HCT116 (cell line): Measurements from ENCODE around the gene LIPN. TPM values are rescaled to one million over a fixed set of nuclear protein-coding genes. Genes with fewer than 3 reads are reported as not detected.

Source experiments
- ATAC-seq: fragments of 200-7000 bp; cut with Tn5 transposase; 2 replicates; pipeline ENCODE4 v1.9.1; 2020; ENCODE audit warnings: mild to moderate bottlenecking, moderate library complexity
- BruUV-seq: library from RNA; stranded (reverse); fragments of 400-500 nt; replicated peaks from 2 replicates; lab custom pipeline; 2021; lab: Mats Ljungman, UMichigan
- CTCF ChIA-PET: fragments of 300-600 bp; sonication (Branson Sonifier 250); formaldehyde crosslinking; loops from one replicate; lab custom pipeline; 2021; ENCODE audit warnings: antibody characterized with exemption; lab: Charles Lee
- POLR2A ChIA-PET: fragments of 300-600, 350-600 bp; sonication (Branson Sonifier 250); formaldehyde crosslinking; loops from one replicate; lab custom pipeline; 2021; ENCODE audit warnings: antibody characterized with exemption; lab: Charles Lee
- RAD21 ChIA-PET, 2 experiments: fragments of 300-600 bp; sonication (Branson Sonifier 250); formaldehyde crosslinking; loops; one replicate each; lab custom pipeline; 2023; ENCODE audit warnings: low total read pairs in 2 of 2; ENCODE audit not compliant: uncharacterized antibody in 2 of 2, unreplicated experiment in 2 of 2, low non-redundant PET in 1 of 2; lab: Charles Lee
- DNase-seq: peaks from one replicate; pipeline ENCODE4 v3.0.0-alpha.2; 2010; ENCODE audit warnings: low read depth, low spot score
- H2AFZ ChIP-seq: fragments of 200-600 bp; shearing (Covaris generic), sonication (generic); 2 replicates; pipeline ENCODE4 v1.6.1; 2017; ENCODE audit warnings: low read depth, mixed run types, mixed read lengths, antibody characterized with exemption, low read length; ENCODE audit not compliant: poor library complexity, severe bottlenecking
- H3K27ac ChIP-seq: 2 replicates; pipeline ENCODE4 v1.5.1; 2012; ENCODE audit warnings: low read depth, low read length
- H3K27me3 ChIP-seq: fragments of 200-600 bp; sonication (generic); 2 replicates; pipeline ENCODE4 v1.6.1; 2016; ENCODE audit warnings: mixed run types, low read length, mixed read lengths; ENCODE audit not compliant: insufficient read depth
- H3K36me3 ChIP-seq, 2 experiments: fragments of 200-500 bp in 1 of 2; fragments of 200-600 bp in 1 of 2; sonication (Bioruptor generic) in 1 of 2; sonication (generic) in 1 of 2; 2 replicates each; pipeline versions ENCODE4 v1.5.1 to v1.6.1; 2014 to 2016; ENCODE audit warnings: low read length in 2 of 2, inconsistent platforms in 1 of 2, mixed read lengths in 1 of 2, mixed run types in 1 of 2; ENCODE audit not compliant: insufficient read depth in 2 of 2, control insufficient read depth in 1 of 2
- H3K4me1 ChIP-seq, 2 experiments: fragments of 200-600 bp in 1 of 2; sonication (generic) in 1 of 2; 2 replicates each; pipeline versions ENCODE4 v1.5.1 to v1.6.1; 2012 to 2017; ENCODE audit warnings: low read length in 2 of 2, inconsistent platforms in 1 of 2, mild to moderate bottlenecking in 1 of 2, mixed read lengths in 1 of 2, mixed run types in 1 of 2, moderate library complexity in 1 of 2; ENCODE audit not compliant: insufficient read depth in 2 of 2, control insufficient read depth in 1 of 2
- H3K4me2 ChIP-seq: fragments of 200-600 bp; sonication (generic); 2 replicates; pipeline ENCODE4 v1.6.1; 2017; ENCODE audit warnings: mixed run types, low read length, mixed read lengths
- H3K4me3 ChIP-seq, 2 experiments: fragments of 200-600 bp in 1 of 2; sonication (generic) in 1 of 2; replicated peaks in 1 of 2; 2 replicates each; pipeline ENCODE4 v1.5.1; 2011 to 2016; ENCODE audit warnings: low read length in 2 of 2, control low read depth in 1 of 2, low read depth in 1 of 2, mild to moderate bottlenecking in 1 of 2, mixed read lengths in 1 of 2, mixed run types in 1 of 2
- H3K79me2 ChIP-seq: fragments of 200-600 bp; sonication (generic); 2 replicates; pipeline ENCODE4 v1.6.1; 2017; ENCODE audit warnings: mild to moderate bottlenecking, mixed run types, low read length, moderate library complexity, mixed read lengths; ENCODE audit not compliant: insufficient read depth
- H3K9ac ChIP-seq: fragments of 200-600 bp; sonication (generic); 2 replicates; pipeline ENCODE4 v1.6.1; 2016; ENCODE audit warnings: low read length, mixed read lengths
- H3K9me2 ChIP-seq: fragments of 200-600 bp; sonication (generic), shearing (Covaris generic); 2 replicates; pipeline ENCODE4 v1.6.1; 2017; ENCODE audit warnings: mixed run types, mild to moderate bottlenecking, moderate library complexity; ENCODE audit not compliant: insufficient read depth
- H3K9me3 ChIP-seq, 2 experiments: fragments of 200-500 bp in 1 of 2; fragments of 200-600 bp in 1 of 2; sonication (Bioruptor generic) in 1 of 2; sonication (generic) in 1 of 2; 2 replicates each; pipeline ENCODE4 v1.6.1; 2014 to 2017; ENCODE audit warnings: low read length in 2 of 2, mixed read lengths in 2 of 2, inconsistent platforms in 1 of 2, low read depth in 1 of 2, mild to moderate bottlenecking in 1 of 2, mixed run types in 1 of 2, moderate library complexity in 1 of 2; ENCODE audit not compliant: control insufficient read depth in 1 of 2, insufficient read depth in 1 of 2
- H4K20me1 ChIP-seq: fragments of 200-600 bp; sonication (generic), shearing (Covaris generic); 2 replicates; pipeline ENCODE4 v1.6.1; 2017; ENCODE audit warnings: mixed run types, mild to moderate bottlenecking, moderate library complexity; ENCODE audit not compliant: insufficient read depth
- CTCF ChIP-seq, 3 experiments: fragments of 200-600 bp in 1 of 3; sonication (generic) in 1 of 3; IDR thresholded peaks in 2 of 3; conservative IDR thresholded peaks in 1 of 3; 2 replicates each; pipeline ENCODE4 v1.5.1; 2012 to 2017; ENCODE audit warnings: low read depth in 2 of 3, low read length in 2 of 3, antibody characterized with exemption in 1 of 3, borderline replicate concordance in 1 of 3, control low read depth in 1 of 3, mild to moderate bottlenecking in 1 of 3, mixed read lengths in 1 of 3, mixed run types in 1 of 3, moderate library complexity in 1 of 3; ENCODE audit not compliant: insufficient read depth in 1 of 3
- EGR1 ChIP-seq: IDR thresholded peaks from 2 replicates; pipeline ENCODE4 v1.6.1; 2012; ENCODE audit warnings: low read depth
- JUND ChIP-seq: IDR thresholded peaks from 2 replicates; pipeline ENCODE4 v1.6.1; 2012
- MAX ChIP-seq: IDR thresholded peaks from 2 replicates; pipeline ENCODE4 v1.6.1; 2012
- POLR2A ChIP-seq: IDR thresholded peaks from 2 replicates; pipeline ENCODE4 v1.7.0; 2011; ENCODE audit warnings: borderline replicate concordance; ENCODE audit not compliant: insufficient read depth, insufficient read length; ENCODE audit errors: extremely low read depth
- POLR2AphosphoS5 ChIP-seq: IDR thresholded peaks from 2 replicates; pipeline ENCODE4 v1.6.1; 2011; ENCODE audit warnings: mild to moderate bottlenecking, low read depth, low read length, moderate library complexity
- RAD21 ChIP-seq: IDR thresholded peaks from 2 replicates; pipeline ENCODE4 v1.6.1; 2012; ENCODE audit warnings: low read depth, mild to moderate bottlenecking
- REST ChIP-seq: IDR thresholded peaks from 2 replicates; pipeline ENCODE4 v1.6.1; 2012; ENCODE audit warnings: low read depth
- SP1 ChIP-seq: IDR thresholded peaks from 2 replicates; pipeline ENCODE4 v1.6.1; 2012; ENCODE audit warnings: low read depth
- YY1 ChIP-seq: IDR thresholded peaks from 2 replicates; pipeline ENCODE4 v1.6.1; 2011; ENCODE audit warnings: low read length, low read depth, moderate library complexity, mild to moderate bottlenecking; ENCODE audit not compliant: insufficient replicate concordance; ENCODE audit errors: extremely low read depth
- ZBTB33 ChIP-seq: IDR thresholded peaks from 2 replicates; pipeline ENCODE4 v1.6.1; 2011; ENCODE audit warnings: mild to moderate bottlenecking, low read length, moderate library complexity; ENCODE audit not compliant: insufficient replicate concordance; ENCODE audit errors: extremely low read depth
- ZFX ChIP-seq: fragments of 450-650 bp; IDR thresholded peaks from 2 replicates; pipeline ENCODE4 v1.6.1; 2017
- ZNF274 ChIP-seq: fragments of 200-500 bp; sonication (Bioruptor generic); IDR thresholded peaks from 2 replicates; pipeline ENCODE4 v1.6.1; 2014; ENCODE audit warnings: mild to moderate bottlenecking, low read depth, low read length, inconsistent platforms
- intact Hi-C: fragments of 100-400 bp; cut with micrococcal nuclease; formaldehyde crosslinking; loops from 2 replicates; pipeline ENCODE4 v1.10.0; 2022
- total RNA-seq: library from RNA; stranded (reverse); gene quantifications from one replicate; pipeline ENCODE4 v1.2.1, GENCODE V29; 2021; ENCODE audit not compliant: unreplicated experiment

LIPN gene
- total RNA-seq, 1 experiment from 2014 or later: not detected

GRCh38 chr10:88809621-88810020, 49.8 kb downstream of the LIPN start (continued):
- no peak for TF ChIP-seq POLR2AphosphoS5
- TF ChIP-seq RAD21: no peak
- TF ChIP-seq ZBTB33: no peak
- TF ChIP-seq EGR1: no peak

GRCh38 chr10:88810196-88810961, 50.6 kb downstream of the LIPN start:
- no peak overlapping the region for H3K9ac ChIP-seq
- peak; percentile 60 for DNase-seq
- H3K27ac ChIP-seq: no peak overlapping the region
- no peaks in the 10 kb centered on the region for H3K27me3 ChIP-seq
- no peaks in the 10 kb centered on the region for H3K4me1 ChIP-seq
- H3K36me3 ChIP-seq: no peaks in the 10 kb centered on the region
- ChIA-PET CTCF (interaction anchor here (0.7 to 3.5 kb wide), 7 partner anchors 11 to 901 kb away, joined by 3 to 26 read pairs (median 4); no protein-coding TSS in a partner anchor), RAD21 (interaction anchor here (0.7 to 0.8 kb wide), 4 partner anchors 79 to 246 kb away, joined by 3 to 6 read pairs (median 4); no protein-coding TSS in a partner anchor), POLR2A (no interaction called here)
- H3K79me2 ChIP-seq: no peaks in the 10 kb centered on the region
- H3K9me3 ChIP-seq: no peaks in the 10 kb centered on the region
- H4K20me1 ChIP-seq: no peaks in the 10 kb centered on the region
- intact Hi-C loops: loop anchor here (1.0 to 5.0 kb wide), 3 partner anchors 122 to 245 kb away; partner anchors contain the start of gene RNLS
- no peak overlapping the region for H3K4me3 ChIP-seq
- H3K4me2 ChIP-seq: no peak overlapping the region
- no peaks in the 10 kb centered on the region for H3K9me2 ChIP-seq
- peak; percentile 98 for ATAC-seq
- peak overlapping the region; percentile 55 for H2AFZ ChIP-seq
- BruUV-seq: no TSS peak
- TF ChIP-seq SP1 (no peak), CTCF (IDR thresholded peaks at IDR 0.05 in 2 of 3, conservative IDR thresholded peaks at IDR 0.05 in 1 of 3; ENCODE audit: borderline replicate concordance in 1 of 3, insufficient read depth in 1 of 3, low read depth in 2 of 3, low read length in 2 of 3) (peak; percentile 83 to 86 (median 84)), JUND (no peak), MAX (peak; percentile 56; the same call in 1 of the 2 replicates), ZFX (no peak), RAD21 (peak; percentile 82), POLR2A (no peak), ZNF274 (no peak), YY1 (no peak), REST (no peak)
